GM18520 (cell line): ENCODE data around the gene ROR1.

ENCODE experiments used
- ATAC-seq: cut with Tn5 transposase; IDR thresholded peaks from one replicate; pipeline ENCODE4 v1.9.1; 2021; ENCODE audit not compliant: unreplicated experiment

The ROR1 gene

GRCh38 chr1:63906047-63906704 lies 132.4 kb downstream of the ROR1 start:
- ATAC-seq, result no peak

GRCh38 chr1:63907051-63907450 lies 133.2 kb downstream of the ROR1 start:
- no peak for ATAC-seq

- no peak for ATAC-seq
Observed at GRCh38 chr1:63908016-63908415, 134.2 kb downstream of the ROR1 start.

GRCh38 chr1:63909526-63909925 lies 135.7 kb downstream of the ROR1 start:
- ATAC-seq, result no peak

- no peak for ATAC-seq
Observed at GRCh38 chr1:63911049-63911448, 137.2 kb downstream of the ROR1 start.

- ATAC-seq, result no peak
Observed at GRCh38 chr1:63912643-63913042, 138.8 kb downstream of the ROR1 start.

- ATAC-seq, result no peak
Observed at GRCh38 chr1:63913533-63913932, 139.7 kb downstream of the ROR1 start.

GRCh38 chr1:63914241-63914640 lies 140.4 kb downstream of the ROR1 start:
- ATAC-seq, result no peak

GRCh38 chr1:63914706-63915105 lies 140.9 kb downstream of the ROR1 start:
- no peak for ATAC-seq

GRCh38 chr1:63915121-63915520 lies 141.3 kb downstream of the ROR1 start:
- no peak for ATAC-seq

- ATAC-seq, result no peak
Observed at GRCh38 chr1:63916485-63917360, 142.9 kb downstream of the ROR1 start.

- no peak for ATAC-seq
Observed at GRCh38 chr1:63917571-63918417, 144.0 kb downstream of the ROR1 start.

- ATAC-seq, result no peak
Observed at GRCh38 chr1:63918418-63918945, 144.7 kb downstream of the ROR1 start.

GRCh38 chr1:63920154-63921117 lies 146.6 kb downstream of the ROR1 start:
- no peak for ATAC-seq

GRCh38 chr1:63921359-63921758 lies 147.5 kb downstream of the ROR1 start:
- no peak for ATAC-seq

GRCh38 chr1:63921802-63922201 lies 148.0 kb downstream of the ROR1 start:
- no peak for ATAC-seq

GRCh38 chr1:63922848-63923247 lies 149.0 kb downstream of the ROR1 start:
- ATAC-seq, result no peak

- ATAC-seq, result no peak
Observed at GRCh38 chr1:63923302-63923701, 149.5 kb downstream of the ROR1 start.

- no peak for ATAC-seq
Observed at GRCh38 chr1:63924600-63924999, 150.8 kb downstream of the ROR1 start.
